PFSK-1 (cell line): ENCODE measurements around the gene FNDC5.

ENCODE experiments used
- POLR2AphosphoS5 ChIP-seq: IDR thresholded peaks from 2 replicates; pipeline ENCODE4 v1.6.1; 2012; ENCODE audit warnings: low read depth, mild to moderate bottlenecking, control low read depth, low read length, moderate library complexity
- TF ChIP-seq, protein P1 (sequence below), 2 experiments: IDR thresholded peaks; 2 replicates each; pipeline versions ENCODE4 v1.6.1 to v1.8.0; 2011 to 2012; ENCODE audit warnings: low read depth in 2 of 2, low read length in 2 of 2, control low read depth in 1 of 2, inconsistent platforms in 1 of 2, mild to moderate bottlenecking in 1 of 2, moderate library complexity in 1 of 2; ENCODE audit not compliant: insufficient read depth in 1 of 2

DNA sequence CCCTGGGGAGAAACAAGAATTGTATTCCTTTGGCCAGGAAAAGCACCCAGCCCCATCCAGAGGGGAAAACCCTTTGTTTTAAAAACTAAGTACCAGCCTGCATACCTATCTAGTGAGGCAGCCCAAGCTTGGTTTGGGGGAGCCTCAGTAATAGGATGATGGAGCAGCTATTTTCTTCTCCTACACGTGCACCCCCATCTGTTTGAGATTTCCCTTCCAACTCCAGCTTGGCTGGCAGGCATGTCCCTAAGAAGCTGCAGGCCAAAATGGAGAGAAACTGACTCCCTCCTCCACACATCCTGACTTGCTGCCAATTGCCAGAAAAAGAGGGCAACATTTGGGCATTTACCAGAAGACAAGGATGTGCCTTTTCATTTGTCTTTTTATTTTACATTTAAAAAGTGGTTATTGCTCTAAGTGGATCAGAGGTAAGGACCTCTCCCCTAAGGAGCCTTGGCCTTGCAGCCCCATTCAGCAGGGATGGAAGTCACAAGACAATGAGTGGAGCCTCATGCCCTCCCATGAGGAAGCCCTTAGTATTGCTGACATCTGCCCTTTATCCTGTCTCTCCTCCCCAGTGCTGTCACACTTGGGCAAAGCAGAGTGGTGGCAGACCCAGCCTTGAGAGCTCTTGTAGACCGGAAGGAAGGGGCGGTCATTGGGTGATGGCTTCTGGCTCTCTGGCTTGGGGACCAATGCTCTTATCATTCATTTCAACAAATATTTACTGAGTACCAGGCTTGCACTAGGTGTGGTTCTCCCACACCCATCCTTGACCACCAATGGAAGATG, 8.6 kb downstream of the FNDC5 start:
- TF ChIP-seq POLR2AphosphoS5: no peak
- TF ChIP-seq, protein P1, sequence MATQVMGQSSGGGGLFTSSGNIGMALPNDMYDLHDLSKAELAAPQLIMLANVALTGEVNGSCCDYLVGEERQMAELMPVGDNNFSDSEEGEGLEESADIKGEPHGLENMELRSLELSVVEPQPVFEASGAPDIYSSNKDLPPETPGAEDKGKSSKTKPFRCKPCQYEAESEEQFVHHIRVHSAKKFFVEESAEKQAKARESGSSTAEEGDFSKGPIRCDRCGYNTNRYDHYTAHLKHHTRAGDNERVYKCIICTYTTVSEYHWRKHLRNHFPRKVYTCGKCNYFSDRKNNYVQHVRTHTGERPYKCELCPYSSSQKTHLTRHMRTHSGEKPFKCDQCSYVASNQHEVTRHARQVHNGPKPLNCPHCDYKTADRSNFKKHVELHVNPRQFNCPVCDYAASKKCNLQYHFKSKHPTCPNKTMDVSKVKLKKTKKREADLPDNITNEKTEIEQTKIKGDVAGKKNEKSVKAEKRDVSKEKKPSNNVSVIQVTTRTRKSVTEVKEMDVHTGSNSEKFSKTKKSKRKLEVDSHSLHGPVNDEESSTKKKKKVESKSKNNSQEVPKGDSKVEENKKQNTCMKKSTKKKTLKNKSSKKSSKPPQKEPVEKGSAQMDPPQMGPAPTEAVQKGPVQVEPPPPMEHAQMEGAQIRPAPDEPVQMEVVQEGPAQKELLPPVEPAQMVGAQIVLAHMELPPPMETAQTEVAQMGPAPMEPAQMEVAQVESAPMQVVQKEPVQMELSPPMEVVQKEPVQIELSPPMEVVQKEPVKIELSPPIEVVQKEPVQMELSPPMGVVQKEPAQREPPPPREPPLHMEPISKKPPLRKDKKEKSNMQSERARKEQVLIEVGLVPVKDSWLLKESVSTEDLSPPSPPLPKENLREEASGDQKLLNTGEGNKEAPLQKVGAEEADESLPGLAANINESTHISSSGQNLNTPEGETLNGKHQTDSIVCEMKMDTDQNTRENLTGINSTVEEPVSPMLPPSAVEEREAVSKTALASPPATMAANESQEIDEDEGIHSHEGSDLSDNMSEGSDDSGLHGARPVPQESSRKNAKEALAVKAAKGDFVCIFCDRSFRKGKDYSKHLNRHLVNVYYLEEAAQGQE (IDR thresholded peaks at IDR 0.05; ENCODE audit: insufficient read depth in 1 of 2, low read depth in 2 of 2, low read length in 2 of 2): no peak
